Ishikawa (cell line): Measurements from ENCODE around the gene FYB2.

ENCODE experiments used
- CEBPB ChIP-seq: IDR thresholded peaks from 2 replicates; pipeline ENCODE4 v1.6.1; 2012
- CREB1 ChIP-seq: IDR thresholded peaks from 2 replicates; pipeline ENCODE4 v1.6.1; 2012; ENCODE audit warnings: low read depth
- EP300 ChIP-seq: IDR thresholded peaks from 2 replicates; pipeline ENCODE4 v1.6.1; 2012; ENCODE audit warnings: borderline replicate concordance
- RAD21 ChIP-seq: IDR thresholded peaks from 2 replicates; pipeline ENCODE4 v1.6.1; 2012; ENCODE audit warnings: low read depth
- REST ChIP-seq: IDR thresholded peaks from 2 replicates; pipeline ENCODE4 v1.6.1; 2012; ENCODE audit warnings: low read depth, mild to moderate bottlenecking
- TAF1 ChIP-seq: IDR thresholded peaks from 2 replicates; pipeline ENCODE4 v1.6.1; 2012; ENCODE audit warnings: low read depth, mild to moderate bottlenecking
- TCF12 ChIP-seq: IDR thresholded peaks from 2 replicates; pipeline ENCODE4 v1.6.1; 2012; ENCODE audit warnings: low read depth
- TEAD4 ChIP-seq: IDR thresholded peaks from 2 replicates; pipeline ENCODE4 v1.6.1; 2012
- YY1 ChIP-seq: IDR thresholded peaks from 2 replicates; pipeline ENCODE4 v1.6.1; 2012; ENCODE audit warnings: low read depth

- TF ChIP-seq CREB1 (no peak), TAF1 (no peak), REST (no peak), TEAD4 (no peak), EP300 (no peak), RAD21 (no peak), TCF12 (no peak), CEBPB (no peak), YY1 (no peak)
Observed at GRCh38 chr1:56866656-56867055, 47.5 kb upstream of the FYB2 start.
